Neural crest cell (in vitro differentiated cells): ENCODE data around the gene HTR3E. TPM values are rescaled to one million over a fixed set of nuclear protein-coding genes. Genes with fewer than 3 reads are reported as not detected.

Experiments used
- DNase-seq: peaks from one replicate; pipeline ENCODE4 v3.0.0; 2021; ENCODE audit warnings: low read depth, mixed read lengths, low spot score
- H3K27ac Mint-ChIP-seq: one replicate; pipeline ENCODE4 v1.8.0; 2021; ENCODE audit warnings: mild to moderate bottlenecking, mixed read lengths; ENCODE audit not compliant: unreplicated experiment
- H3K27me3 Mint-ChIP-seq: 2 replicates; pipeline ENCODE4 v1.8.0; 2021; ENCODE audit warnings: low read depth, mild to moderate bottlenecking, mixed read lengths
- H3K36me3 Mint-ChIP-seq: 2 replicates; pipeline ENCODE4 v1.8.0; 2021; ENCODE audit warnings: low read depth, mild to moderate bottlenecking, mixed read lengths
- H3K4me1 Mint-ChIP-seq: 2 replicates; pipeline ENCODE4 v1.8.0; 2021; ENCODE audit warnings: mixed read lengths
- H3K4me3 Mint-ChIP-seq: one replicate; pipeline ENCODE4 v1.8.0; 2021; ENCODE audit warnings: mild to moderate bottlenecking, mixed read lengths
- H3K9me3 Mint-ChIP-seq: 2 replicates; pipeline ENCODE4 v1.8.0; 2021; ENCODE audit warnings: mixed read lengths
- CTCF ChIP-seq: fragments of 200-600 bp; sonication (generic); conservative IDR thresholded peaks from 2 replicates; pipeline ENCODE4 v1.5.0; 2021; ENCODE audit warnings: antibody characterized with exemption, mild to moderate bottlenecking
- total RNA-seq: library from RNA; stranded (reverse); gene quantifications from 2 replicates; pipeline ENCODE4 v1.2.1, GENCODE V29; 2021

Gene HTR3E
- total RNA-seq, 1 donor from 2014 or later = not detected

- no peaks in the 10 kb centered on the region for H3K9me3 Mint-ChIP-seq
- no peaks in the 10 kb centered on the region for H3K36me3 Mint-ChIP-seq
- no peak overlapping the region for H3K4me3 Mint-ChIP-seq
- TF ChIP-seq CTCF = no peak
- H3K27ac Mint-ChIP-seq = no peak overlapping the region
- DNase-seq = no peak
- H3K27me3 Mint-ChIP-seq = peaks cover 5% of the 10 kb centered on the region
- H3K4me1 Mint-ChIP-seq = peaks cover 38% of the 10 kb centered on the region
Measured at GRCh38 chr3:184132945-184133344, 36.1 kb downstream of the HTR3E start.

GRCh38 chr3:184133840-184134745 lies 37.2 kb downstream of the HTR3E start:
- Mint-ChIP-seq H3K9me3 (no peaks in the 10 kb centered on the region), H3K4me1 (peaks cover 38% of the 10 kb centered on the region), H3K27ac (peak overlapping the region; percentile 78), H3K4me3 (peak overlapping the region; percentile 94), H3K27me3 (peaks cover 5% of the 10 kb centered on the region), H3K36me3 (no peaks in the 10 kb centered on the region)
- DNase-seq = peak; percentile 64
- no peak for TF ChIP-seq CTCF

GRCh38 chr3:184134746-184135148 lies 37.9 kb downstream of the HTR3E start:
- Mint-ChIP-seq H3K27ac (peak overlapping the region; percentile 78), H3K9me3 (no peaks in the 10 kb centered on the region), H3K4me1 (peaks cover 38% of the 10 kb centered on the region), H3K36me3 (no peaks in the 10 kb centered on the region), H3K27me3 (peaks cover 5% of the 10 kb centered on the region), H3K4me3 (peak overlapping the region; percentile 94)
- no peak for TF ChIP-seq CTCF
- no peak for DNase-seq

GRCh38 chr3:184135149-184135910 lies 38.5 kb downstream of the HTR3E start, which contains the start of gene EIF2B5:
Gene EIF2B5 (plus strand): TSS chr3:184135358. CDS start chr3:184135386, 28 bp downstream.
- H3K27me3 Mint-ChIP-seq = peaks cover 5% of the 10 kb centered on the region
- DNase-seq = peak; percentile 95
- peak within 1 kb of the TSS; percentile 78 for H3K27ac Mint-ChIP-seq
- H3K9me3 Mint-ChIP-seq = no peaks in the 10 kb centered on the region
- peak; percentile 53 for TF ChIP-seq CTCF
- no peaks in the 10 kb centered on the region for H3K36me3 Mint-ChIP-seq
- peak within 1 kb of the TSS; percentile 94 for H3K4me3 Mint-ChIP-seq
- peaks cover 38% of the 10 kb centered on the region for H3K4me1 Mint-ChIP-seq

GRCh38 chr3:184135911-184136260 lies 39.0 kb downstream of the HTR3E start:
- H3K27me3 Mint-ChIP-seq = peaks cover 5% of the 10 kb centered on the region
- H3K36me3 Mint-ChIP-seq = no peaks in the 10 kb centered on the region
- H3K9me3 Mint-ChIP-seq = no peaks in the 10 kb centered on the region
- no peak for TF ChIP-seq CTCF
- peak overlapping the region; percentile 94 for H3K4me3 Mint-ChIP-seq
- no peak for DNase-seq
- H3K4me1 Mint-ChIP-seq = peaks cover 38% of the 10 kb centered on the region
- H3K27ac Mint-ChIP-seq = peak overlapping the region; percentile 78
